GM12872 (cell line): ENCODE data around the gene COQ6.

Experiments used
- TF ChIP-seq, protein P1 (sequence below): IDR thresholded peaks from 3 replicates; pipeline ENCODE4 v1.5.1; 2011; ENCODE audit warnings: low read depth, mild to moderate bottlenecking, low read length, moderate library complexity; ENCODE audit not compliant: insufficient read depth

The COQ6 gene

DNA sequence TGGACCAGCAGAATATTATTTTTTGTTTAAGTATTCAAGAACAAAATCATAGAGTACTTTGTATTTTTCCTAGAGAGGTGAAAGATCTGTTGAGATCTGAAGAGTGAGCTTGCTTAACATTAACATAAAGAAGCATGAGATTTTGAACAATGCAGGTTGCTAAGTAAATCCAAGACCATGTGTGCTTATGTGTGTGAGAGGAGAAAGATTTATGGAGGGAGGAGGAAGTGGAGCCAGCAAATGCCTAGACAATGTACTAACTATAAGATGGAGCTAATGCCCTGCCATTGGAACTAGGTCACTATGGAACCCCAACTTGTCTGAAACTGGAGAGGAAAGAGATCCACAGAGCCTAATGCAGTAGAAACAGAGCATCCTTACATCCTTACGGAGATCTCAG is 13.6 kb upstream of the COQ6 start:
- TF ChIP-seq, protein P1, sequence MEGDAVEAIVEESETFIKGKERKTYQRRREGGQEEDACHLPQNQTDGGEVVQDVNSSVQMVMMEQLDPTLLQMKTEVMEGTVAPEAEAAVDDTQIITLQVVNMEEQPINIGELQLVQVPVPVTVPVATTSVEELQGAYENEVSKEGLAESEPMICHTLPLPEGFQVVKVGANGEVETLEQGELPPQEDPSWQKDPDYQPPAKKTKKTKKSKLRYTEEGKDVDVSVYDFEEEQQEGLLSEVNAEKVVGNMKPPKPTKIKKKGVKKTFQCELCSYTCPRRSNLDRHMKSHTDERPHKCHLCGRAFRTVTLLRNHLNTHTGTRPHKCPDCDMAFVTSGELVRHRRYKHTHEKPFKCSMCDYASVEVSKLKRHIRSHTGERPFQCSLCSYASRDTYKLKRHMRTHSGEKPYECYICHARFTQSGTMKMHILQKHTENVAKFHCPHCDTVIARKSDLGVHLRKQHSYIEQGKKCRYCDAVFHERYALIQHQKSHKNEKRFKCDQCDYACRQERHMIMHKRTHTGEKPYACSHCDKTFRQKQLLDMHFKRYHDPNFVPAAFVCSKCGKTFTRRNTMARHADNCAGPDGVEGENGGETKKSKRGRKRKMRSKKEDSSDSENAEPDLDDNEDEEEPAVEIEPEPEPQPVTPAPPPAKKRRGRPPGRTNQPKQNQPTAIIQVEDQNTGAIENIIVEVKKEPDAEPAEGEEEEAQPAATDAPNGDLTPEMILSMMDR, result no peak

DNA sequence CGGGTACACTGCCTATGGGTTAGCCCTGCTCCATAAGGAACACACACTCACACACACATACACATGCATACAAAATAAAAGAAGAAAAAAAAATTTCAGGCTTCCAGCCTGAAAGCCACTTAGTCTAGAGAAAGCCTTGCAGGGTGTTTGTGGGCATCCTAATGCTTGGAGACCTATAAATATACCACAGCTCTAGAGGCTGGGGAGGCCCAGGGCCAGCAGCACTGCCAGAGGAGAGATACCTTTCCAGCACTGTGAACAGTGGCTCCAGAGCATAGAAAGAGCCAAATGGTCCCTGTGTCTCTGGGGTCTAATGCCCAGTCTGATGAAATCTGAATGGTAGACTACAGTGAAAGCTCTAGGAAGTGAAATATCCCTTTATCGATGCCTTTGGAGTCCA is 13.1 kb upstream of the COQ6 start:
- TF ChIP-seq, protein P1, result no peak

DNA sequence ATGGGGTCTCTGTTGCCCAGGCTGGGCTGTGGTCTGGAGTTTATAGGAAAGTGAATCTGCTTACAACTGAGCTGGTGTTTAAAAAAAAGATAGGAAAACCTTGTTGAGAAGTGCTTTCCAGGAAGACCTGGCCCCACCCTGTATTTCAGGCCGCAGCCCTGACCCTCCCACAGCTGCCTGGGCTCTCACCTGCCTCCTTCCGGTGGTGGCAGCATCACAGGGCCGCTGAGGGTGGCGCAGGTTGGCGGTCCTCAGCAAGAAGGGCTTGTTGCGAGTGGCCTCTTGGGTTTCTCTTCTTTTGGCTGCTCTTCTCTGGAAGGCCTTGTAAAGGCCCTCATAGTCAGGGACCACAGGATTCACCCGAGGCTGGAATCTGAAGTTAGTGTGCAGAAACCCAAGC is 7.9 kb upstream of the COQ6 start:
- TF ChIP-seq, protein P1, result no peak

DNA sequence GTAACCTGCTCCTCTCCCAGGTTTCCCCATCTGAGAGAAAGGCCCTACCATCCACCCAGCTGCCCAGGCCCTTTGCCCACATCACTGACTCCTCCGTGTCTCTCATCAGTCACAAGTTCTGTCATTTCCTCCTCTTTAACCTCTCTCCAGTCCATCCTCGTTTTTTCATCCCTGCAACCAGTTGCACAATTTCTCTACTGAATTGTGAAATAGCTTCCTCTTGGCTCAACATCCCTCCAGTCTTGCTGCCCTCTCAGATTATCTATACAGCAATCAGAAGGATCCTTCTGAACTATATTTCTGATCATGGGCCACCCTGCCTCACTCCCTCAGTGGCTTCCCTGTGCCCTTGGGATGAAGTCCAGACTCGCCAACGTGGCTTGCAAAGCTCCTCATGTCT is 7.0 kb upstream of the COQ6 start:
- TF ChIP-seq, protein P1, result no peak

DNA sequence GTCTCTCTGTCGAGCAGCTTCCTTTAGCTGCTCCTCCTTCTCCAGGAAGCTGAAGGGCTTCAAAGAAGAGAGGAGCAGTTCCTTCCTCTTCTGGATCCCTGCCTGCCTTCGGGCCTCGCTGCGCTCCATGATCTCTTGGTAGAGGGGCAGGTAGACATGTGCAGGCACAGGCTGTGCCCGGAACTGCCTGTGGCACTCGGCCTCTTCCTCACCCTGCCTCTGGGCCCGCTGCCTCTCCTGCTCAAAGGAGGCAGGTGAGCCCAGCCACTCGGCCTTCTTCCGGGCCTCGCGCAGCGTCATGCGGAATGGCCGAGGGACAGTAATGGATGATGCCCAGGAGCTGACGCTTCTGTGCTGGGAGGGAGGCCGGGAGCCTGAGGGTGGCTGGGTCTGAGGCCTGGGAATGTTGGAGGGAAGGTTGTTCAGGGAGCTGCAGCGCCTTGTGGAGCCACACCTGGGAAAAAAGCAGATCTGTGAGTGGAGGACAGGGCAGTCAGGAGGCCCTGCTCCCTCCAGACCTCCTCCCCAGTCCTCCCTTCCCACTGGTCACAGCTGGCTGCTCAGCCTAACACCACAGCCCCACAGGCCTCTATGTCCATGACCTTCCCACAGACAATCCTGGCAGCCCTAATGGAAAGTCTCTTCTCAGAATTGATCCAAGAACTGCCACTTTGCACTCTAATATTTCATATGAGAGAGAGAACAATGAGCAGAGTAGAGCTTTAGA is 5.5 kb upstream of the COQ6 start:
- TF ChIP-seq, protein P1, result no peak

DNA sequence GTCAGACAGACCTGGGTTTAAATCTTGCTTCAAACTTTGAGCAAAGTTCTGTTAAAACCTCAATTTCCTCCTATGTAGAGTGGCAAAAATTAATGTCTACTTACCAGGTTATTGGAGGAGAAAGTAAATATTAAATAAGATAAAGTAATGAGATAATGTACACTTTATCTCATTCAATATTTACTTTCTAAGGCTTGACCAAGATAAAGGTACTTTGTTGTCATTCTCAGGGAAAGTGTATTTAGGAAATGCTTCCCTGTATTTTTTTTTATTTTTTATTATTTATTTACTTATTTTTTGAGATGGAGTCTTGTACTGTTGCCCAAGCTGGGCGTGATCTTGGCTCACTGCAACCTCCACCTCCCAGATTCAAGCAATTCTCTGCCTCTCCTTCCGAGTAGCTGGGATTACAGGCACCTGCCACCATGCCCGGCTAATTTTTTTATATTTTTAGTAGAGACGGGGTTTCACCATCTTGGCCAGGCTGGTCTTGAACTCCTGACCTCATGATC is 4.9 kb upstream of the COQ6 start:
- TF ChIP-seq, protein P1, result no peak

DNA sequence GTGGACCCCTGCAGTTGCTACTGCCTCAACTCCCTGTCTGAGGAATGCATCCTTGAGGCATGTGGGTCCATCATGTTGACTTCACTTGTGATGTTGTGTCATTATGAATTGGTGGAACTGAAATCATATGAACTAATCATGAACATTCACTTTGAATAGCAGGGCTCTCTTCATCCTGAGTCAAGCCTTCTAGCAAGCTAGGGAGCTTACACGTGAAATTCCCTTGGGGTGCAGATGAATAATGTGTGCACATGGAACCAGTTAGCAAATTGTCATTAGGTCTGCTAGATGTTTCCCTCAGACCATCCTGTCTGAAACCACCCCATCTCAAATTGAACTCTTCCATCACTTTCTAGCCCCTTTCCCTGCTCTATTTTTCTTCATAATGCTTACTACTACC is 3.6 kb downstream of the COQ6 start:
- TF ChIP-seq, protein P1, result no peak
